Tibial nerve (tissue), 3 donors: ENCODE data around the gene ACSL1.

ENCODE experiments used
- POLR2A ChIP-seq, 2 donors: fragments of 450-650 bp; IDR thresholded peaks; one replicate each; pipeline ENCODE4 v1.6.1; 2017; ENCODE audit warnings: antibody characterized with exemption in 2 of 2, mild to moderate bottlenecking in 2 of 2, moderate library complexity in 2 of 2
- TF ChIP-seq, protein P1 (sequence below), 5 experiments: fragments of 200-600 bp in 3 of 5; fragments of 450-650 bp in 2 of 5; sonication (generic) in 3 of 5; IDR thresholded peaks; one replicate each; pipeline ENCODE4 v1.5.1; 2016 to 2019; ENCODE audit warnings: antibody characterized with exemption in 5 of 5, mild to moderate bottlenecking in 3 of 5, moderate library complexity in 2 of 5

- TF ChIP-seq, protein P1, sequence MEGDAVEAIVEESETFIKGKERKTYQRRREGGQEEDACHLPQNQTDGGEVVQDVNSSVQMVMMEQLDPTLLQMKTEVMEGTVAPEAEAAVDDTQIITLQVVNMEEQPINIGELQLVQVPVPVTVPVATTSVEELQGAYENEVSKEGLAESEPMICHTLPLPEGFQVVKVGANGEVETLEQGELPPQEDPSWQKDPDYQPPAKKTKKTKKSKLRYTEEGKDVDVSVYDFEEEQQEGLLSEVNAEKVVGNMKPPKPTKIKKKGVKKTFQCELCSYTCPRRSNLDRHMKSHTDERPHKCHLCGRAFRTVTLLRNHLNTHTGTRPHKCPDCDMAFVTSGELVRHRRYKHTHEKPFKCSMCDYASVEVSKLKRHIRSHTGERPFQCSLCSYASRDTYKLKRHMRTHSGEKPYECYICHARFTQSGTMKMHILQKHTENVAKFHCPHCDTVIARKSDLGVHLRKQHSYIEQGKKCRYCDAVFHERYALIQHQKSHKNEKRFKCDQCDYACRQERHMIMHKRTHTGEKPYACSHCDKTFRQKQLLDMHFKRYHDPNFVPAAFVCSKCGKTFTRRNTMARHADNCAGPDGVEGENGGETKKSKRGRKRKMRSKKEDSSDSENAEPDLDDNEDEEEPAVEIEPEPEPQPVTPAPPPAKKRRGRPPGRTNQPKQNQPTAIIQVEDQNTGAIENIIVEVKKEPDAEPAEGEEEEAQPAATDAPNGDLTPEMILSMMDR (IDR thresholded peaks at IDR 0.05): no peak
- no peak for TF ChIP-seq POLR2A (IDR thresholded peaks at IDR 0.05)
These were observed 94.7 kb downstream of the ACSL1 start for GRCh38 chr4:184731056-184731455.
